Measurements from ENCODE around the gene TOR1B.
"Not testable (repeated sequence)": the region's sequence is repeated elsewhere in the genome, so short reads cannot be mapped to it uniquely, and the experiment has no call there.

DNA sequence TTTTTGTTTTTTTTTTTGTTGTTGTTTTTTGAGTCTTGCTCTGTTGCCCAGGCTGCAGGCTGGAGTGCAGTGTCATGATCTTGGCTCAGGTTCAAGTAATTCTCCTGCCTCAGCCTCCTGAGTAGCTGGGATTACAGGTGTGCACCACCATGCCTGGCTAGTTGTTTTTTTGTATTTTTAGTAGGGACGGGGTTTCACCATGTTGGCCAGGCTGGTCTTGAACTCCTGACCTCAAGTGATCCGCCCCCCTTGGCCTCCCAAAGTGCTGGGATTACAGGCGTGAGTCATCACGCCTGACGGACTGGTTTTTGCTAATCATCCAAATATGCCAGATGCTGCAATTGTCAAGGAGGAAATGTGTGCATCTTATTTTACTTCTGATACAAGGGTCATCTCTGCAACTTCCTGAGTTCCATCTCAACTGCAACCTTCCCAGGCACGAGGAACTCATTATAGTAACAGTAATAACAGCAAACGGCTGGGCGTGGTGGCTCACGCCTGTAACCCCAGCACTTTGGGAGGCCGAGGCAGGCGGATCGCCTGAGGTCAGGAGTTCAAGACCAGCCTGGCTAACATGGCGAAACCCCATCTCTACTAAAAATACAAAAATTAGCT, 40.5 kb upstream of the TOR1B start:
- TF ChIP-seq, protein P1, sequence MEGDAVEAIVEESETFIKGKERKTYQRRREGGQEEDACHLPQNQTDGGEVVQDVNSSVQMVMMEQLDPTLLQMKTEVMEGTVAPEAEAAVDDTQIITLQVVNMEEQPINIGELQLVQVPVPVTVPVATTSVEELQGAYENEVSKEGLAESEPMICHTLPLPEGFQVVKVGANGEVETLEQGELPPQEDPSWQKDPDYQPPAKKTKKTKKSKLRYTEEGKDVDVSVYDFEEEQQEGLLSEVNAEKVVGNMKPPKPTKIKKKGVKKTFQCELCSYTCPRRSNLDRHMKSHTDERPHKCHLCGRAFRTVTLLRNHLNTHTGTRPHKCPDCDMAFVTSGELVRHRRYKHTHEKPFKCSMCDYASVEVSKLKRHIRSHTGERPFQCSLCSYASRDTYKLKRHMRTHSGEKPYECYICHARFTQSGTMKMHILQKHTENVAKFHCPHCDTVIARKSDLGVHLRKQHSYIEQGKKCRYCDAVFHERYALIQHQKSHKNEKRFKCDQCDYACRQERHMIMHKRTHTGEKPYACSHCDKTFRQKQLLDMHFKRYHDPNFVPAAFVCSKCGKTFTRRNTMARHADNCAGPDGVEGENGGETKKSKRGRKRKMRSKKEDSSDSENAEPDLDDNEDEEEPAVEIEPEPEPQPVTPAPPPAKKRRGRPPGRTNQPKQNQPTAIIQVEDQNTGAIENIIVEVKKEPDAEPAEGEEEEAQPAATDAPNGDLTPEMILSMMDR (IDR thresholded peaks at IDR 0.05; ENCODE audit: low read depth, low read length, poor library complexity, severe bottlenecking) = not testable (repeated sequence)
- not testable (repeated sequence) for TF ChIP-seq EZH2phosphoT487 (IDR thresholded peaks at IDR 0.05; ENCODE audit: borderline replicate concordance, low read length)

All from DOHH2 (cell line).